Measurements from ENCODE around the gene PHKG2.

PHKG2 gene

GRCh38 chr16:30721167-30721566, 27.1 kb upstream of the PHKG2 start:
- no peak for TF ChIP-seq CTCF (IDR thresholded peaks at IDR 0.05; ENCODE audit: insufficient read depth, low read depth, low read length, missing control alignments)
- no peak overlapping the region for H3K4me3 ChIP-seq (ENCODE audit: low read depth, low read length)
- DNase-seq (ENCODE audit: low read depth), result no peak

GRCh38 chr16:30721606-30722005, 26.6 kb upstream of the PHKG2 start:
- TF ChIP-seq CTCF (IDR thresholded peaks at IDR 0.05; ENCODE audit: insufficient read depth, low read depth, low read length, missing control alignments), result no peak
- H3K4me3 ChIP-seq (ENCODE audit: low read depth, low read length), result no peak overlapping the region
- DNase-seq (ENCODE audit: low read depth), result no peak

- no peak overlapping the region for H3K4me3 ChIP-seq (ENCODE audit: low read depth, low read length)
- TF ChIP-seq CTCF (IDR thresholded peaks at IDR 0.05; ENCODE audit: insufficient read depth, low read depth, low read length, missing control alignments), result no peak
- no peak for DNase-seq (ENCODE audit: low read depth)
Measured at GRCh38 chr16:30722443-30722842, 25.8 kb upstream of the PHKG2 start.

GRCh38 chr16:30722916-30723315, 25.3 kb upstream of the PHKG2 start:
- DNase-seq (ENCODE audit: low read depth), result no peak

GRCh38 chr16:30723725-30724355, 24.4 kb upstream of the PHKG2 start:
- no peak for DNase-seq (ENCODE audit: low read depth)
- no peak for TF ChIP-seq CTCF (IDR thresholded peaks at IDR 0.05; ENCODE audit: insufficient read depth, low read depth, low read length, missing control alignments)
- H3K4me3 ChIP-seq (ENCODE audit: low read depth, low read length), result no peak overlapping the region

More at GRCh38 chr16:30722916-30723315, 25.3 kb upstream of the PHKG2 start:
- no peak overlapping the region for H3K4me3 ChIP-seq (ENCODE audit: low read depth, low read length)
- no peak for TF ChIP-seq CTCF (IDR thresholded peaks at IDR 0.05; ENCODE audit: insufficient read depth, low read depth, low read length, missing control alignments)

- no peak for TF ChIP-seq CTCF (IDR thresholded peaks at IDR 0.05; ENCODE audit: insufficient read depth, low read depth, low read length, missing control alignments)
- H3K4me3 ChIP-seq (ENCODE audit: low read depth, low read length), result no peak overlapping the region
Measured at GRCh38 chr16:30724641-30725417, 23.4 kb upstream of the PHKG2 start.

More at GRCh38 chr16:30724641-30725417, 23.4 kb upstream of the PHKG2 start:
- DNase-seq (ENCODE audit: low read depth), result no peak
